LNCaP clone FGC (cell line): ENCODE data around the gene MPV17L.
A peak's percentile ranks its signal among the peaks of the same experiment; 100 is the strongest.
"Not testable (repeated sequence)": the region's sequence is repeated elsewhere in the genome, so short reads cannot be mapped to it uniquely, and the experiment has no call there.

Experiments used
- DNase-seq: peaks from one replicate; pipeline ENCODE4 v3.0.0-alpha.2; 2011; ENCODE audit warnings: low read depth
- H3K4me3 ChIP-seq: 2 replicates; pipeline ENCODE4 v1.5.1; 2011; ENCODE audit warnings: mild to moderate bottlenecking, low read depth, low read length, control low read depth
- CTCF ChIP-seq: IDR thresholded peaks from 2 replicates; pipeline ENCODE4 v1.5.1; 2012; ENCODE audit warnings: mild to moderate bottlenecking; ENCODE audit not compliant: control insufficient read depth, insufficient read depth; ENCODE audit errors: extremely low read depth

MPV17L gene

GRCh38 chr16:15395631-15396508 lies at the start of gene MPV17L:
TSS of gene MPV17L (plus strand) at chr16:15395754. CDS start at chr16:15395898, 144 bp downstream.
- DNase-seq = peak; percentile 25
- H3K4me3 ChIP-seq = peak within 1 kb of the TSS; percentile 63

- DNase-seq, H3K4me3 ChIP-seq: not testable (repeated sequence)
Measured at GRCh38 chr16:15348721-15349120, 46.8 kb upstream of the MPV17L start.

- not testable (repeated sequence) for DNase-seq, H3K4me3 ChIP-seq
Measured at GRCh38 chr16:15351251-15351650, 44.3 kb upstream of the MPV17L start.

GRCh38 chr16:15351745-15352144 lies 43.8 kb upstream of the MPV17L start:
- not testable (repeated sequence) for DNase-seq, H3K4me3 ChIP-seq

- H3K4me3 ChIP-seq, DNase-seq: not testable (repeated sequence)
Measured at GRCh38 chr16:15352852-15353251, 42.7 kb upstream of the MPV17L start.

GRCh38 chr16:15354846-15355245 lies 40.7 kb upstream of the MPV17L start:
- H3K4me3 ChIP-seq, DNase-seq: not testable (repeated sequence)

GRCh38 chr16:15357495-15357894 lies 38.1 kb upstream of the MPV17L start:
- DNase-seq, H3K4me3 ChIP-seq: not testable (repeated sequence)

GRCh38 chr16:15378194-15378593 lies 17.4 kb upstream of the MPV17L start, which contains the start of gene NPIPA5:
TSS of gene NPIPA5 (minus strand) at chr16:15378294. CDS start at chr16:15378294, 0 bp downstream.
- H3K4me3 ChIP-seq, DNase-seq: not testable (repeated sequence)

- H3K4me3 ChIP-seq, DNase-seq: not testable (repeated sequence)
Measured at GRCh38 chr16:15382810-15383209, 12.7 kb upstream of the MPV17L start.

- DNase-seq, H3K4me3 ChIP-seq: not testable (repeated sequence)
Measured at GRCh38 chr16:15388060-15388459, 7.5 kb upstream of the MPV17L start.

- DNase-seq, H3K4me3 ChIP-seq: not testable (repeated sequence)
Measured at GRCh38 chr16:15389916-15390315, 5.6 kb upstream of the MPV17L start.

- not testable (repeated sequence) for H3K4me3 ChIP-seq
Measured at GRCh38 chr16:15393025-15393424, 2.5 kb upstream of the MPV17L start.

GRCh38 chr16:15396509-15396829 lies 915 bp downstream of the MPV17L start:
- peak overlapping the region; percentile 63 for H3K4me3 ChIP-seq
- DNase-seq = not testable (repeated sequence)

More at GRCh38 chr16:15393025-15393424, 2.5 kb upstream of the MPV17L start:
- DNase-seq = not testable (repeated sequence)

- peak overlapping the region; percentile 63 for H3K4me3 ChIP-seq
Measured at GRCh38 chr16:15396948-15397594, 1.5 kb downstream of the MPV17L start.

More at GRCh38 chr16:15396948-15397594, 1.5 kb downstream of the MPV17L start:
- no peak for DNase-seq
- no peak for TF ChIP-seq CTCF
